GM20000 (cell line): ENCODE measurements around the gene TAL1.

Experiments
- DNase-seq: peaks from one replicate; pipeline ENCODE4 v3.0.0; 2012; ENCODE audit warnings: low spot score
- CTCF ChIP-seq: IDR thresholded peaks from 2 replicates; pipeline ENCODE4 v1.5.1; 2012; ENCODE audit warnings: mild to moderate bottlenecking, control low read depth; ENCODE audit errors: extremely low read depth, missing control alignments

The TAL1 gene

GRCh38 chr1:47252369-47252768, 20.3 kb upstream of the TAL1 start:
- TF ChIP-seq CTCF: no peak
- no peak for DNase-seq

GRCh38 chr1:47249755-47250154, 17.7 kb upstream of the TAL1 start:
- no peak for TF ChIP-seq CTCF

GRCh38 chr1:47244339-47244862, 12.4 kb upstream of the TAL1 start:
- TF ChIP-seq CTCF: no peak
- no peak for DNase-seq

More at GRCh38 chr1:47249755-47250154, 17.7 kb upstream of the TAL1 start:
- no peak for DNase-seq

GRCh38 chr1:47243910-47244309, 11.9 kb upstream of the TAL1 start:
- no peak for DNase-seq
- TF ChIP-seq CTCF: no peak

GRCh38 chr1:47241114-47242113, 9.4 kb upstream of the TAL1 start:
- no peak for TF ChIP-seq CTCF
- no peak for DNase-seq

GRCh38 chr1:47238935-47239592, 7.0 kb upstream of the TAL1 start:
- no peak for TF ChIP-seq CTCF
- DNase-seq: no peak

GRCh38 chr1:47235806-47236205, 3.8 kb upstream of the TAL1 start:
- TF ChIP-seq CTCF: no peak
- no peak for DNase-seq
